GM12865 (cell line): ENCODE results near the gene NKTR.

Experiments
- DNase-seq: peaks from one replicate; pipeline ENCODE4 v3.0.0; 2010; ENCODE audit warnings: low read depth
- H3K4me3 ChIP-seq: 2 replicates; pipeline ENCODE4 v1.5.1; 2011; ENCODE audit warnings: mild to moderate bottlenecking, low read depth, low read length, control low read depth
- TF ChIP-seq, protein P1 (sequence below): IDR thresholded peaks from 2 replicates; pipeline ENCODE4 v1.5.1; 2011; ENCODE audit warnings: low read length, control low read depth, low read depth, inconsistent platforms; ENCODE audit not compliant: insufficient read depth; ENCODE audit errors: missing control alignments

Gene NKTR

DNA sequence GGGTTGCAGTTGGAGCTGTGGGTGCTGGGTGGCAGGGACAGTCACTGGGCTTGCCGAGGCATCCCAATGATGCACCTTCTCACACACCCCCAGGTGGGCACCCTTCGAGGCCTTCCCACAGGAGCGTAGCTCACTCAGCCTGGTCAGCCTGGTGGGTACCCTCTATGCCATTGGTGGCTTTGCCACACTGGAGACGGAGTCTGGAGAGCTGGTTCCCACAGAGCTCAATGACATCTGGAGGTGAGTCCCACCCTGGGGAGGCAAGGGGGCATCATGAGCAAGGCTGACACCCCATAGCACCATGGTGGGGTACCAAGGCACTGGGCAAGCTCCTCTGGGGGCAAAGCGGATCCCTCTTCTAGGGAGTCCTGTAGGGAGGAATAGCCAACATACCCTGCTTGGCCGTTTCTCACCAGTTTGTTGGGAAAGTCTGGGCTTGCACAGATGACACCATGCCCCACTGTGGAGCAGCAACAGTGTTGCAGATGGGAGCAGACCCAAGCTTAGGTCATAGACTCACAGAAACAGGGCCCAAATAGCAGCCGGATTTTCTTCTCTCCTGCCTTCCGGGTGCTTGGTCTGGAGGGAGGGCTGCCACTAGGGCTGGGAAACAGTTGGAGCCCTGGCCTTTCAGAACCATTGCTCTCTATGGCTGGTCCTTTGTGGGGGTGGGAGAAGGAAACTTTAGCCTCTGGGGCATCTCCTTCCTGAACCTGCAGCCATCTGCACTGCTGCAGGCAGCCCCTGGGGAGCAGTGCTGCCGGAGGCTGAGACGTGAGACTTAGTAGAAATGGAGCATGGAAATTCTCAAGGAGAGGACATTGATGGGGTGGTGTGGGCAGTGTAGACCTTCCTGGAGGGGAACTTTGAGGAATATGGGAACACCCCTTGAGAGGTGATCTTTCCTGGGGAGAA, 90.5 kb downstream of the NKTR start:
- TF ChIP-seq, protein P1, sequence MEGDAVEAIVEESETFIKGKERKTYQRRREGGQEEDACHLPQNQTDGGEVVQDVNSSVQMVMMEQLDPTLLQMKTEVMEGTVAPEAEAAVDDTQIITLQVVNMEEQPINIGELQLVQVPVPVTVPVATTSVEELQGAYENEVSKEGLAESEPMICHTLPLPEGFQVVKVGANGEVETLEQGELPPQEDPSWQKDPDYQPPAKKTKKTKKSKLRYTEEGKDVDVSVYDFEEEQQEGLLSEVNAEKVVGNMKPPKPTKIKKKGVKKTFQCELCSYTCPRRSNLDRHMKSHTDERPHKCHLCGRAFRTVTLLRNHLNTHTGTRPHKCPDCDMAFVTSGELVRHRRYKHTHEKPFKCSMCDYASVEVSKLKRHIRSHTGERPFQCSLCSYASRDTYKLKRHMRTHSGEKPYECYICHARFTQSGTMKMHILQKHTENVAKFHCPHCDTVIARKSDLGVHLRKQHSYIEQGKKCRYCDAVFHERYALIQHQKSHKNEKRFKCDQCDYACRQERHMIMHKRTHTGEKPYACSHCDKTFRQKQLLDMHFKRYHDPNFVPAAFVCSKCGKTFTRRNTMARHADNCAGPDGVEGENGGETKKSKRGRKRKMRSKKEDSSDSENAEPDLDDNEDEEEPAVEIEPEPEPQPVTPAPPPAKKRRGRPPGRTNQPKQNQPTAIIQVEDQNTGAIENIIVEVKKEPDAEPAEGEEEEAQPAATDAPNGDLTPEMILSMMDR: no peak
- DNase-seq: no peak
- no peak overlapping the region for H3K4me3 ChIP-seq

DNA sequence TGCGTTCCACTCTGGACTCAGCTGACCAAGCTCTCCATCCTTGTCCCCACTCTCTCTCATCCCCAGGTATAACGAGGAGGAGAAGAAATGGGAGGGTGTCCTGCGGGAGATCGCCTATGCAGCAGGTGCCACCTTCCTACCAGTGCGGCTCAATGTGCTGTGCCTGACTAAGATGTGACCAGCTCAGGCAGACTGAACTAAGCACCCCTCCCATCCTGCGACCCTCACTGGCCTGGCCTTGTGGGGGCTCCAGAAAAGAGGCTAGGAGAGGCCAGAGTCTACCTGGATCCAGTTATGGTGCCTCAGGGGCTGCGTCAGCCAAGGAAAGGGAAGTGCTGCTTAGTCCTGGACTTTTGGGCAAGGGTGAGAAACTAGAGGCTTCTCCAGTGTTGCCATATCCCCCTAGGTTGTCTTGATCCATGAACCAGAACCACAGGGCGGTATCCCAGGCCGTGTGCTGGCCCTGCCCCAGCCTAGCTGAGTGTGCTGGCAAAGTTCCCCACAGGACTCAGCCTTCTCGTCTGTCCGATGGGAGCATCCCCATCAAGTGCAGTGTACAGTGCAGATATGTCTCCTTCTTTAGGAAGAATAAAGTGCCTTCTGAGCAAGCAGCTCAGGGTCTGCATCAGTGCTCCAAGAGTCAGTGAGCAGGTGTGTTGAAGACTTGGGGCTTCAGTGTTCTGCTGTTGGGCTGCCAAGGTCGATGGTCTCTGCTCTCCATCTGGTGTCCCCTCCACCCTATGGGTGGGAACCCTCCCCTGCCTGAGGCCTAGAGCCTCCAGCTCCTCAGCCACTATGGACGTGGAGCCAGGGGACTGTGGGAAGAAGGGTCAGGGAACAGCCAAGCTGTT, 91.6 kb downstream of the NKTR start:
- H3K4me3 ChIP-seq: no peak overlapping the region
- DNase-seq: no peak
- TF ChIP-seq, protein P1: no peak

DNA sequence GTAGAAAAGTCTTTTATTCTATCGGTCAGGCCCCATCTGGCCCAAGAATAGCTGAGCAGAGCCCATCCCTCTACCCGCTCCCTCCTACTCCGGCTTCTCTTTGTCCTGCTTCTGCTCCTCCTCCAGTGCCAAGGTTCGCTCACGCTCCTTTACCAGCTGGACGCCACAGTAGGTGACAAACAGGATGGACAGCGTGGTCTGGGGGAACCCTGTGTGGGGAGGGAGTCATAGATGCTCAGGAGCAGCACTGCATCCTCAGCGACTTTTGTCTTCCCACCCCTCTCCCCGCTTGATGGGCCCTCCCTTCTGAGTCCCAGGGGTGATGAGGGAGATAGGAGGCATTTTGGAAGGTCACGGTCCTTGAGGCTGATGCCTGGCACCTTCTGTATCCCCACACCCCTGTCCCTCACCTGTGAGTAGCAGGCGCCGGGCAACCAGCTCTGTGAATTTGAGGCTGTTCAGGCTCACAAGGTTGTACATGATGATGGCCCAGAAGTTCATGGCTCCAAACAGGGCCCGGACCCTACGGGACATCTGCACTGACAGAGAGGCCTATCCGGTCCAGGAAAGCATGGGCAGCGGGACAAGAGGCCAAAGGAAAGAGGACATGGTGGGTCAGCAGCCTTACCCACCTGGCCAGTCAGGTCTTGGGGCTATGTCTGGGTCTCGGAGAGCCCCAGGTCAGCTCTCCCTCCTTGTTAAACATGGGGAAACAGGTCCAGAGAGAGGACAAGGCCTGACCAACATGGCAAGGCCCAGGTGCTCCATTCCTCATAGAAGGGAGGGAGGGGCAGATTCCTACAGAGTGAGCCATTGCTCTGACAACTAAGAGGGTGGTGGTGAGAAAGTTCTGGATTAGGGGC, 92.4 kb downstream of the NKTR start:
- TF ChIP-seq, protein P1: no peak
- no peak for DNase-seq
- H3K4me3 ChIP-seq: no peak overlapping the region

DNA sequence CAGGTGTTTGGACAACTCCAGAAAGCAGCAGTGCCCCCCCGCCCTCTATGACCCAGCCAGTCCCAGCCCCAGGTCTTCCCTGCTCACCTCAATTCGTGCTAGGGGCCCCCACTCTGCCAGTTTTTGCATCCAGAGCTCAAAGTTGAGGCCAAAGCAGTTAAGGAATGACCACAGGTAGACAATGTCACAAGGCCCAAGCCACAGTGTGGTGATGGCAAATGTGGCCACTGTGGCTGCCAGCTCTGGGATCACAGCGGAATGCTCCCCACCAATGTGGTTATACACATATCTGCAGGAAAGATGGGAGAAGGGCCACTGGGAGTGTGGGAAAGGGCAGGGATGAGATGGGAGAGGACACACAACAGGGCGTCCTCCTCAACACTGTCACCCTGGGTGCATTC, 93.0 kb downstream of the NKTR start:
- no peak overlapping the region for H3K4me3 ChIP-seq
- TF ChIP-seq, protein P1: no peak
- DNase-seq: no peak

DNA sequence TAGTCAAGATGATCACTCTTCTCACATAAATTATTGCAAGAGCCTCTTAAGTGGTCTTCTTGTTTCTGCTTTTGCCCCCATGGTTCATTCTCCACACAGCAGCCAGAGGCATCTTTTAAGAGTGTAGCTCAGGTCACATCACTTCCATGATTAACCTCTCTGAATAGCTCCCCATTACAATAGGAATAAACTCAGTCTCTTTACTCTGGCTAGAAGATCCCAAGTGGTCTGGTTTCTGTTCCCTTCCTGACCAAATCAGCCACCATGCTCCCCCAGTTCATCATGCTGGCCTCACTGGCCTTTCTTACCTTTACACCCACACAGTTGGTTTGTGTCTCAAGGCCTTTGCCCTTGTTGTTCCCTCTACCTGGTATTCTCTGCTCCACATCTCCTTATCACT, 93.9 kb downstream of the NKTR start:
- DNase-seq: no peak
- TF ChIP-seq, protein P1: no peak
- H3K4me3 ChIP-seq: no peak overlapping the region
